Fibroblast of lung (primary cell): ENCODE results near the gene HHEX.

ENCODE experiments used
- EZH2 ChIP-seq: IDR thresholded peaks from 2 replicates; pipeline ENCODE4 v1.5.1; 2012; ENCODE audit warnings: low read length, control low read depth, mild to moderate bottlenecking; ENCODE audit errors: missing control alignments
- TF ChIP-seq, protein P1 (sequence below), 2 donors: IDR thresholded peaks in 1 of 2; conservative IDR thresholded peaks in 1 of 2; 1 replicate in 1 of 2; 2 replicates in 1 of 2; pipeline ENCODE4 v1.5.1; 2011 to 2012; ENCODE audit warnings: low read length in 2 of 2, control low read depth in 1 of 2, inconsistent platforms in 1 of 2, low read depth in 1 of 2, mild to moderate bottlenecking in 1 of 2

- TF ChIP-seq, protein P1, sequence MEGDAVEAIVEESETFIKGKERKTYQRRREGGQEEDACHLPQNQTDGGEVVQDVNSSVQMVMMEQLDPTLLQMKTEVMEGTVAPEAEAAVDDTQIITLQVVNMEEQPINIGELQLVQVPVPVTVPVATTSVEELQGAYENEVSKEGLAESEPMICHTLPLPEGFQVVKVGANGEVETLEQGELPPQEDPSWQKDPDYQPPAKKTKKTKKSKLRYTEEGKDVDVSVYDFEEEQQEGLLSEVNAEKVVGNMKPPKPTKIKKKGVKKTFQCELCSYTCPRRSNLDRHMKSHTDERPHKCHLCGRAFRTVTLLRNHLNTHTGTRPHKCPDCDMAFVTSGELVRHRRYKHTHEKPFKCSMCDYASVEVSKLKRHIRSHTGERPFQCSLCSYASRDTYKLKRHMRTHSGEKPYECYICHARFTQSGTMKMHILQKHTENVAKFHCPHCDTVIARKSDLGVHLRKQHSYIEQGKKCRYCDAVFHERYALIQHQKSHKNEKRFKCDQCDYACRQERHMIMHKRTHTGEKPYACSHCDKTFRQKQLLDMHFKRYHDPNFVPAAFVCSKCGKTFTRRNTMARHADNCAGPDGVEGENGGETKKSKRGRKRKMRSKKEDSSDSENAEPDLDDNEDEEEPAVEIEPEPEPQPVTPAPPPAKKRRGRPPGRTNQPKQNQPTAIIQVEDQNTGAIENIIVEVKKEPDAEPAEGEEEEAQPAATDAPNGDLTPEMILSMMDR (conservative IDR thresholded peaks at IDR 0.05 in 1 of 2, IDR thresholded peaks at IDR 0.05 in 1 of 2; ENCODE audit: low read depth in 1 of 2, low read length in 2 of 2), result no peak
- no peak for TF ChIP-seq EZH2
Measured at GRCh38 chr10:92657024-92657423, 32.7 kb upstream of the HHEX start.
